KOPT-K1 (cell line): Measurements from ENCODE around the gene TRIM29.

Experiments
- H3K27ac ChIP-seq: fragments of 200-600 bp; sonication (generic); 2 replicates; pipeline ENCODE4 v1.5.1; 2016; ENCODE audit warnings: antibody characterized with exemption, mild to moderate bottlenecking, low read depth, low read length; ENCODE audit not compliant: poor library complexity, severe bottlenecking
- H3K36me3 ChIP-seq: fragments of 200-600 bp; sonication (generic); 2 replicates; pipeline ENCODE4 v1.5.1; 2017; ENCODE audit warnings: antibody characterized with exemption, mild to moderate bottlenecking, low read length, moderate library complexity; ENCODE audit not compliant: insufficient read depth
- H3K9me3 ChIP-seq: fragments of 200-600 bp; sonication (generic); 2 replicates; pipeline ENCODE4 v1.5.1; 2017; ENCODE audit warnings: antibody characterized with exemption, low read length, mild to moderate bottlenecking; ENCODE audit not compliant: insufficient read depth, poor library complexity, severe bottlenecking

Gene TRIM29

GRCh38 chr11:120134931-120135228 is 3.0 kb downstream of the TRIM29 start:
- Histone ChIP-seq H3K27ac (no peak overlapping the region), H3K36me3 (no peaks in the 10 kb centered on the region), H3K9me3 (no peaks in the 10 kb centered on the region)

GRCh38 chr11:120134106-120134930 is 3.6 kb downstream of the TRIM29 start:
- no peak overlapping the region for H3K27ac ChIP-seq
- H3K9me3 ChIP-seq: no peaks in the 10 kb centered on the region
- H3K36me3 ChIP-seq: no peaks in the 10 kb centered on the region

GRCh38 chr11:120133216-120134105 is 4.5 kb downstream of the TRIM29 start:
- H3K36me3 ChIP-seq: no peaks in the 10 kb centered on the region
- H3K27ac ChIP-seq: no peak overlapping the region

GRCh38 chr11:120132645-120133185 is 5.2 kb downstream of the TRIM29 start:
- no peaks in the 10 kb centered on the region for H3K9me3 ChIP-seq
- H3K27ac ChIP-seq: no peak overlapping the region
- no peaks in the 10 kb centered on the region for H3K36me3 ChIP-seq

More at GRCh38 chr11:120133216-120134105, 4.5 kb downstream of the TRIM29 start:
- H3K9me3 ChIP-seq: no peaks in the 10 kb centered on the region

GRCh38 chr11:120131941-120132644 is 5.8 kb downstream of the TRIM29 start:
- H3K36me3 ChIP-seq: no peaks in the 10 kb centered on the region
- no peaks in the 10 kb centered on the region for H3K9me3 ChIP-seq
- H3K27ac ChIP-seq: no peak overlapping the region

- no peaks in the 10 kb centered on the region for H3K9me3 ChIP-seq
Measured at GRCh38 chr11:120130991-120131760, 6.7 kb downstream of the TRIM29 start.

GRCh38 chr11:120130176-120130980 is 7.5 kb downstream of the TRIM29 start:
- Histone ChIP-seq H3K27ac (no peak overlapping the region), H3K36me3 (no peaks in the 10 kb centered on the region), H3K9me3 (no peaks in the 10 kb centered on the region)

More at GRCh38 chr11:120130991-120131760, 6.7 kb downstream of the TRIM29 start:
- Histone ChIP-seq H3K36me3 (no peaks in the 10 kb centered on the region), H3K27ac (no peak overlapping the region)

GRCh38 chr11:120129570-120129969 is 8.3 kb downstream of the TRIM29 start:
- no peak overlapping the region for H3K27ac ChIP-seq
- H3K9me3 ChIP-seq: no peaks in the 10 kb centered on the region
- no peaks in the 10 kb centered on the region for H3K36me3 ChIP-seq

GRCh38 chr11:120128392-120129119 is 9.4 kb downstream of the TRIM29 start:
- no peak overlapping the region for H3K27ac ChIP-seq
- no peaks in the 10 kb centered on the region for H3K9me3 ChIP-seq
- no peaks in the 10 kb centered on the region for H3K36me3 ChIP-seq

- Histone ChIP-seq H3K27ac (no peak overlapping the region), H3K36me3 (no peaks in the 10 kb centered on the region), H3K9me3 (no peaks in the 10 kb centered on the region)
Measured at GRCh38 chr11:120127236-120127635, 10.7 kb downstream of the TRIM29 start.

GRCh38 chr11:120126620-120127019 is 11.3 kb downstream of the TRIM29 start:
- Histone ChIP-seq H3K27ac (no peak overlapping the region), H3K9me3 (no peaks in the 10 kb centered on the region), H3K36me3 (no peaks in the 10 kb centered on the region)

GRCh38 chr11:120125509-120125908 is 12.4 kb downstream of the TRIM29 start:
- H3K36me3 ChIP-seq: no peaks in the 10 kb centered on the region
- H3K27ac ChIP-seq: no peak overlapping the region
- H3K9me3 ChIP-seq: no peaks in the 10 kb centered on the region

- H3K9me3 ChIP-seq: no peaks in the 10 kb centered on the region
- no peak overlapping the region for H3K27ac ChIP-seq
- no peaks in the 10 kb centered on the region for H3K36me3 ChIP-seq
Measured at GRCh38 chr11:120125024-120125423, 12.9 kb downstream of the TRIM29 start.
